NCI-H1105 treated with DMSO at 0.1 percent for 48 hours (cell line): ENCODE results near the gene TMEM50B.
"Not testable (repeated sequence)": the region's sequence is repeated elsewhere in the genome, so short reads cannot be mapped to it uniquely, and the experiment has no call there.

Experiments used
- DNase-seq: peaks from one replicate; lab custom pipeline; 2025; lab: John Stamatoyannopoulos, UW

The TMEM50B gene

DNA sequence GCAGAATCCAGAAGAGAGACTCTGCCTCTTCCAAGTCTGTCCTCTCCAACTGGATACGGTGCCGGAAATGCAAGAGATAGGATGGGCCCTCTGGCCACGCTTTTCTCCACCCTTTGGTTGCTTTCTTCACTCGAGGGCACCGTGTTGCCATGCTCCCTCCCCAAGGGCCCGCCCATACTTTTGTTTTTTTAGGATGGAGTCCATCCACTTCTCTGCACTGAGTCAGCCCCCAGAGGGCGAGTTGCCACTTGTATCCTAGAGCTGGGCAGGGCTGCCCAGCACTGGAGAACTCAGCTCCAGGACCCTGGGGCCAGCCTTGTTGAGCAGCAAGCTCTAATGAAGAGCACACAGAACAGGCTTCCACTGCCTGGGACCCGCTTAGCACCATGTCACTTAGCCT lies 51.1 kb downstream of the TMEM50B start:
- DNase-seq: no peak

DNA sequence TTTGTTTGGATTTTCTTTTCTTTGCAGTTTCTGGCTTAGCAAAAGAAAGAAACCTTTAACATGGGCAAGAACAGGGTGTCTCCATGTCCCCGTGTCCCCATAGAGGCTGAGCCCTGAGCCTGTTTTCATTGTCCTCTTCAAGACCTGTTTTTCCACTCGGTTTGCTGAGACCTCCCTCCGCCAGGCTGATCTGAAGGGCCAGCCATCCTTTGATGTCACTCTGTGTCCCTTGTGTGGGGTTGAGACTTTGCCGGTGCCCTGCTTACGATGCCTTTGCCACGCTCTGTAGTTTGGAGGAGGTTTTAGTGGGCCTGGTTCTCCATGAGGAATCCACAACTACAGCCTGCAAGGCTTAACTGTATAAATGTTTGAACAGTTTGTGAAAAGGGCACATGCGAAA lies 52.7 kb downstream of the TMEM50B start:
- DNase-seq: no peak

- DNase-seq: no peak
Observed at GRCh38 chr21:33425825-33426224, 53.9 kb downstream of the TMEM50B start.

DNA sequence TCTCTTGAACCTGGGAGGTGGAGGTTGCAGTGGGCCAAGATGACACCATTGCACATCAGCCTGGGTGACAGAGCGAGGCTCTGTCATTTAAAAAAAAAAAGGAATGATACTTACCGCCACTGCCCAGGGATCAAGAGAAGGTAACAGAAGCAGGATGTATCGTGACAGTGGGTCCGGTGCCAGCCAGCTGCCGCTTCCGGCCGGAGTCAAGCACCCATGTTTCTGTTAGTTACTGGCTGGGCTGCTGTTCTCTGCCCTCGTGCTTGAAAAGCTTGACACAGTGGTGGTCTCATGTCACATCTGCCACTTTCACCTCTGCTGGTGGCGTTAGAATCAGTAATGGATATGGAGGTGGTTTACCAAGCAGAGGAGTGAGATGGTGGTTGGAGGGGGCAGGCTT lies 55.6 kb downstream of the TMEM50B start:
- no peak for DNase-seq

DNA sequence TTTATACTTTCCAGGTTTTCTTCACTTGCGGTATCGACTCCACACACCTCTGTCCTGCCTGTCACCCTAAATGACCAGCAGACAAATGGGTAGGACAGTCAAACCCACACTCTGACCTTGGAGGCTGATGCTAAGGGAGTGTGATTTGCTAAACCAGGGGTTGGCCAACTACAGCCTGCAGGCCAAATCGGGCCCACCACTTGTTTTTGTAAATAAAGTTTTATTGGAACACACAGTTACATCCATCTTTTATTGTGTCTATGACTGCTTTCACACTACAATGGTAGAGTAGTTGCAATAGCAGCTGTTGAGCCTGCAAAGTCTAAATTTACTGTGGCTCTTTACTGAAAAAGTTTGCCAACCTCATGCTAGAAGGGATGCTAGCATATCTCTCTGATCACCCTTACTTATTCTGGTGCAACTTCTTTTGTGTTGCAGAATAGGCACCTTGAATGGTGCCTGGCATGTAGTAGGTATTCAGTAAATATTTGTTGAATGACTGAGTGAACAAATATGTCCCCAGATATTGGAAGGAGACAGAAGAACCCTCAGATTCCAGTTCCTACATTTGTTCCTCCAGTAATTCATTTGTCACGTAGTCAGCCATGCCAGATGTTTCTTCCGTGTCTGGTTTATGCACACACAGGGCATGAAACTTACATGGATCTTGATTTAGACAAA lies 57.9 kb downstream of the TMEM50B start:
- DNase-seq: no peak

GRCh38 chr21:33419538-33420123 lies 60.1 kb downstream of the TMEM50B start:
- no peak for DNase-seq

DNA sequence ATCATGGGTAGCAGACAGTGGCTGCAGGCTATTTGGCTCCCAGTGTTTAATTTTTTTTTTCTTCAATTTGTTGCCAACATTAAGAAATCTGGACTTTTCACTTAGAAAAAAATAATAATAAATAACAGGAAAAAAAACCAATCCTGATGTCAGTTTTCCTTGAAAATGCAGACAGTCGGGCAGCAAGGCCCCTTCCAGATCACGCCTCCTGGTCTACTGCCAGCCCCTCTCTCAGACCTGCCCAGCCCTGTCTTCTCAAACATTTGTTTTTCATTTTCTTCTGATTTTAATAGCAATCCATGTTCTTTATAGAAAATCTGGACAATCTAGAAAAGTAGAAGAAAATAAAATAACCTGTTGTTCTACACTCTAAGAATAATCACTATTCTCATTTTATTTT lies 61.1 kb downstream of the TMEM50B start:
- DNase-seq: no peak

- no peak for DNase-seq
Observed at GRCh38 chr21:33414926-33415325, 64.8 kb downstream of the TMEM50B start.

DNA sequence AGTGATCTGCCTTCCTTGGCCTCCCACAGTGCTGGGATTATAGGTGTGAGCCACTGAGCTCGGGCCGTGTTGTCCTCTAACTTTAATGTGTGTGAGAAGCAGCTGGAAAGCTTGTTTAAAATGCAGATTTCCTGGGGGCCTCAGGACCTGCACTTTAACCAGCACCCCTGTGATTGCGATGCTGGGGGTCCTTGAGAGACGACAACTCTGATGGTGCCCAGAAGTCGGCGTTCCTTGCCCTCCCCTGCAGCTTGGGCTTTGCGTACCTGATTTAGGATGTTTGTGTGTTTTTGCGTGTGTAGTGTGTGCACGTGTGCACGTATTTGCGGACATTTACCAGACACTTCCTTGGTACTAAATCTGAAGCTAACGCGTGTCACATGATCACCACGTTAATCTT lies 65.7 kb downstream of the TMEM50B start:
- DNase-seq: no peak

DNA sequence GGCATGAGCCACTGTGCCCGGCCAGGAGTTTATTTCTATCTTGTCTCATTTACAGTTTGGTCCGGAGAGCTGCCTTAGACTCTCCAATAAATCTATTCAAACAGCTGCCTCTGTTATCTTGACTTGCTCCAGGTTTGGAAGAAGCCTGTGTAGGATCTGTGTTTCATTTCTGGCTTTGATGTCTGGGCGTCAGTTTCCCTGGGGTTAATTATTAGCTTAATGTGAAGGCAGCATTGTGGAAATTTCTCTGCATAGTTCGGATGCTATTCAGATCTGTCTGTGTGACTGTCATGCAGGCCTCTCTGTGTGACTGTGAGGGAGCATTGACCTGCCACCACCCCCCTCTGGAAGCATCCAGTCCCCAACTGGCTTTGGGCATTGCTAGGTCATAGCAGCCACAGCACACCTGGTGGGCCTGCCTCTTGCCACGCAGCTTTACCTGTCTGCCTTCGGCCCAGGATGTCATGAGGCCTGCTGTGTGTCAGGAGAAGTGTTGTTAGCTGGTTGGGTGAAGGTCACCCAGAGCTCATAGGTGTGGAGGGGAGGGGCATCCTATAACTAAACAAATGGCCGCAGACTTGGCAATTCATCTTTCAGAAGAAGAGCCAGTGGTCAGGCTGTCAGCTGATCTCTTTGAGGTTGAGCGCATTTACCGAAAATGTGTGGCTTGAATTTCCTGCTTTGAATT lies 66.8 kb downstream of the TMEM50B start:
- no peak for DNase-seq

DNA sequence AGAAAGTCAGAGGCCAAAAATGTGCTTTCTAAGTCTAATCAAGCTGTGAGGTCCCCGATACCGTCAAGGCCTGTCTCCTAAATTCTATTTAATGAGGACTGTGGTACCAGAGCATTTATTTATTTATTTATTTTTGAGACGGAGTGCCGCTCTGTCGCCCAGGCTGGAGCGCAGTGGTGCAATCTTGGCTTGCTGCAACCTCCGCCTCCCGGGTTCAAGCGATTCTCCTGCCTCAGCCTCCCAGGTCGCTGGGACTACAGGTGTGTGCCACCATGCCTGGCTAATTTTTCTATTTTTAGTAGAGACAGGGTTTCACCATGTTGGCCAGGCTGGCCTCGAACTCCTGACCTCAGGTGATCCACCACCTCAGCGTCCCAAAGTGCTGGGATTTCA lies 67.3 kb downstream of the TMEM50B start:
- not testable (repeated sequence) for DNase-seq

DNA sequence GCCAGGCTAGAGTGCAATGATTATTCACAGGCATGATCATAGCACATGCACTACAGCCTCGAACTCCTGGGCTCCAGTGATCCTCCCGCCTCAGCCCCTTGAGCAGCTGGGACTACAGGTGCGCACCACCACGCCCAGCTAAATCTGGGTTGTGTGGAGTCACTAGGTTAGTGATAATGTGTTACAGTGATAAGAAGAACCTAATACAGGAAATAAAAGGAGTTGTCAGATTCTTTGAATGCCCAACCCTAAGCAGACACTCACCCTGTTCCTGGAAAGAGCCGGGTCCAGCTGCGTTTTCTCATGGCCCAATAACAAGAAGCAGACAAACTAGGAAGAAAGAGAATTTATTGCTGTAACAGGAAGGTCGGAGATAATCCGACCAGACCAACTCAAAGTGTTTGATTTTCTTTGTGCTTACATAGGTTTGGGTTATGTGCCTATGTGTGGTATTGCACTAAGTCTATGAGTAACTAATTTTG lies 67.8 kb downstream of the TMEM50B start:
- no peak for DNase-seq

DNA sequence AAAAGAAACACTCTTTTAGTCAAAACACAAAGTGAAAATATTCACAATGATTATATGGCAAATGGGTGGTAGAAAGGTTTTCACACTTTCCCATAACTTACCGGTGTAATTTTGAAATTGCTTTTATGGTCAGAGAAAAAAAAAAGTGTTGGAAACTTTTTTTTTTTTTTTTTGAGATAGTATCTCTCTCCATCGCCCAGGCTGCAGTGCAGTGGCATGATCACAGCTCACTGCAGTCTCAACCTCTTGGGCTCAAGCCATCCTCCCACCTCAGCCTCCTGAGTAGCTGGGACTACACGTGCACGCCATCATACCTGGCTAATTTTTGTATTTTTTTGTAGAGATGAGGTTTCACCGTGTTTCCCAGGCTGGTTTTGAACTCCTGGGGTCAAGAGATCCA lies 73.3 kb downstream of the TMEM50B start:
- DNase-seq: no peak

- DNase-seq: peak; percentile 38
Observed at GRCh38 chr21:33403786-33404585, 75.8 kb downstream of the TMEM50B start.

DNA sequence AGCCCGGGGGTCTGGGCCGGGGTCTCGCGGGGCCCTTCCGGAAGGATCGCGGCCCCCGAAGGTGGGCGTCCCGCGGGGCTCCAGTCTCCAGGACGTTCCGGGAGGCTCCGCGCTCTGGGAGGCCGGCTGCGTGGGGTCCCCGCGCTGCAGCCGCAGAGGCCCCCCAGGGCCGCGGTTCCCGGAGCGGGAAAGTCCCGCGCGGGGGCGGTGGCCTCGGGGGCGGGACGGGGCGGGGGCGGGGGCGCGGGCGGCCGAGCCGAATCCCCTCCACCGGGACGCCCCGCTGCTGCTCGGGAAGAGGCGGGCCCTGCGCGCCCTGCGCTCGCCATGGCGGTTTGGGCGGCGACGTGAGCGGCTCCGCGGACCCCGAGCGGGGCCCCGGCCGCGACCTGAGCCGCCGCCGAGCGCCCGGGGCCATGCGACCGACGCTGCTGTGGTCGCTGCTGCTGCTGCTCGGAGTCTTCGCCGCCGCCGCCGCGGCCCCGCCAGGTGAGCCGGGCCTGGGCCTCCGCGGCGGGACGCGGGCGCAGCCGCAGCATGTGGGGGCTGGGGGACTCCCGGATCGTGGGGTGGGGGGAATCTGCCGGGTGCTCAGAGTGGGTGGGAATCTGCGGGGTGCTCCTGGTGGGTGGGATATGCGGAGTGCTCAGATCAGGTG lies 76.5 kb downstream of the TMEM50B start, which contains the start of gene IFNGR2:
Gene IFNGR2 (plus strand): TSS at position 286 of the 658 bp plus-strand sequence. CDS start 131 bp downstream, at position 417.
- peak; percentile 9 for DNase-seq

DNA sequence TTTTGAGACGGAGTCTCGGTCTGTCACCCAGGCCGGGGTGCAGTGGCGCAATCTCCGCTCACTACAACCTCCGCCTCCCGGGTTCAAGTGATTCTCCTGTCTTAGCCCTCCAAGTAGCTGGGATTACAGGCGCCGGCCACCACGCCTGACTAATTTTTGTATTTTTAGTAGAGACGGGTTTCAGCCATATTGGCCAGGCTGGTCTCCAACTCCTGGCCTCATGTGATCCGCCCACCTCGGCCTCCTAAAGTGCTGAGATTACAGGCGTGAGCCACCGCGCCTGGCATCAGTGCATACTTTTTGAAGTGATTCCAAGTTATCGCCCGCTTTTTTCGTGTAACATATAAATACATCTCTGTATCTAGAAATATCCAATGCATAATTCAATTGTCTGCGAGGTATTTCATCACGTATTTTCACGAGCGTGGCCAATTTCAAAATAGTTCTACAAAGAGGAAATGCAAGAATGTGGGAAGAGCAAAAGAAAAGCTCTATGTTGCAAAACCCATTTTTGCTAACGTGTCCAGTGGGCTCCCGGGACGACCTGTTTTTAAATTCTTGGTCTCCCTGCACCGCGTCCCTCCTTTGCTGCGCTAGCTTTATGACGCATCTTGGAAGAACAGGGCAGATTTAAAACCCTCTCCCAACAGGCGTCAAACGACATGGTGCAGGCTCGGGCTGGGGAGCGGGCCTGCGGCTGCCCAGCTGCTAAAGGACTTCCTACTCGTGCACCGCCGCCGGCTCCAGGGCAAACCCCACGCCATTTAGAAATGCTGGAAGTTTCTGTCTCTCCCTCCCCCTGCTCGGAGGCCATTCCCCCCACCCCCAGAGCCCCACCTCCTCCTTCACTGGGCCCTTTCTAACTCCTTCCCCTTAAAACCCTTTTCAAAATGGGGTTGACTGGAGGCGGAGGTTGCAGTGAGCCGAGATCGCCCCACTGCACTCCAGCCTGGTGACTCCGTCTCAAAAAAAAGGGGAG lies 77.5 kb downstream of the TMEM50B start:
- no peak for DNase-seq

DNA sequence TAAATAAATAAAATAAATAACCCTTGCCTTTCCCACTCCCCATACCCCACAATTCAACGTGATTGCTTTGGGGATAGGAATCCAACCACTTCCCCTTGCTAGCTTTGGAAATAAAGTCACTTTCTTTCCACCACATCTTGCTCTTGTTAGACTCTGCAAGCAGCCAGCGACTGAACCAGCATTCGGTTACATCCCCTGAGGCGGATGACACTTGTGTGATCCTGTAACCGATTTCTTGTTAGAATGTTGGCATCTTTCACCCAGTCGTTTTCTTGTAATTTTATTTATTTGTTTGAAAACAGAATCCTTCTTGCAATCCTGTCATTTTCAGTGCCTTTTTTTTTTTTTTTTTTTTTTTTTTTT lies 78.2 kb downstream of the TMEM50B start:
- no peak for DNase-seq
